ENCODE results near the gene CARD11. TPM values are rescaled to one million over a fixed set of nuclear protein-coding genes. Genes with fewer than 3 reads are reported as not detected.

CARD11 gene
- total and polyA plus RNA-seq, 8 donors = 2.7 to 8.1 (median 3.9) TPM

- Histone ChIP-seq H3K4me1 (no peaks in the 10 kb centered on the region), H3K27me3 (no peaks in the 10 kb centered on the region), H3K4me3 (no peak overlapping the region), H3K27ac (no peak overlapping the region), H3K36me3 (no peaks in the 10 kb centered on the region), H3K9me3 (peaks cover 0 to 4% of the 10 kb centered on the region in 2 donors)
- ATAC-seq (no peak), DNase-seq (no peak)
- intact Hi-C loops (cut with DNase I) = no loop called here
- TF ChIP-seq CTCF (IDR thresholded peaks at IDR 0.05) = no peak
These were observed 29.5 kb downstream of the CARD11 start for GRCh38 chr7:3013975-3014792.

- Histone ChIP-seq H3K27me3 (no peaks in the 10 kb centered on the region), H3K4me3 (no peak overlapping the region)
- intact Hi-C loops (cut with DNase I) = no loop called here
These were observed 32.3 kb downstream of the CARD11 start for GRCh38 chr7:3011211-3011852.

GRCh38 chr7:3010161-3010560 lies 33.5 kb downstream of the CARD11 start:
- Histone ChIP-seq H3K4me1 (no peaks in the 10 kb centered on the region), H3K27ac (no peak overlapping the region), H3K4me3 (no peak overlapping the region), H3K27me3 (no peaks in the 10 kb centered on the region), H3K9me3 (peaks cover 0 to 3% of the 10 kb centered on the region in 2 donors), H3K36me3 (no peaks in the 10 kb centered on the region)
- intact Hi-C loops (cut with DNase I) = no loop called here
- no peak for TF ChIP-seq CTCF (IDR thresholded peaks at IDR 0.05)
- ATAC-seq (no peak), DNase-seq (no peak)

More at GRCh38 chr7:3011211-3011852, 32.3 kb downstream of the CARD11 start:
- Histone ChIP-seq H3K9me3 (peaks cover 0 to 3% of the 10 kb centered on the region in 2 donors), H3K4me1 (no peaks in the 10 kb centered on the region), H3K27ac (no peak overlapping the region), H3K36me3 (no peaks in the 10 kb centered on the region)
- no peak for TF ChIP-seq CTCF (IDR thresholded peaks at IDR 0.05)
- no peak for DNase-seq
- no peak for ATAC-seq

- TF ChIP-seq CTCF (IDR thresholded peaks at IDR 0.05) = no peak
- H3K4me1 ChIP-seq = no peaks in the 10 kb centered on the region
- H3K4me3 ChIP-seq = no peak overlapping the region
- H3K27ac ChIP-seq = no peak overlapping the region
- peaks cover 0 to 3% of the 10 kb centered on the region in 2 donors for H3K9me3 ChIP-seq
- intact Hi-C loops (cut with DNase I) = no loop called here
- no peaks in the 10 kb centered on the region for H3K27me3 ChIP-seq
- no peak for DNase-seq
- ATAC-seq = no peak
- H3K36me3 ChIP-seq = no peaks in the 10 kb centered on the region
These were observed 34.6 kb downstream of the CARD11 start for GRCh38 chr7:3009086-3009485.

GRCh38 chr7:3008386-3008785 lies 35.3 kb downstream of the CARD11 start:
- Histone ChIP-seq H3K4me3 (no peak overlapping the region), H3K4me1 (no peaks in the 10 kb centered on the region)

More at GRCh38 chr7:3008386-3008785, 35.3 kb downstream of the CARD11 start:
- Histone ChIP-seq H3K27me3 (no peaks in the 10 kb centered on the region), H3K27ac (no peak overlapping the region), H3K9me3 (peaks cover 0 to 3% of the 10 kb centered on the region in 2 donors), H3K36me3 (no peaks in the 10 kb centered on the region)
- ATAC-seq (no peak), DNase-seq (no peak)
- intact Hi-C loops (cut with DNase I) = no loop called here
- TF ChIP-seq CTCF (IDR thresholded peaks at IDR 0.05) = no peak

Measured in left lung (tissue), 10 donors.